GM19239 (cell line): ENCODE measurements around the gene ZC3H7A.
A peak's percentile ranks its signal among the peaks of the same experiment; 100 is the strongest.
"Not testable (repeated sequence)": the region's sequence is repeated elsewhere in the genome, so short reads cannot be mapped to it uniquely, and the experiment has no call there.

Experiments
- DNase-seq: peaks from one replicate; pipeline ENCODE4 v3.0.0; 2011; ENCODE audit warnings: low spot score; ENCODE audit not compliant: insufficient read length
- FAIRE-seq: peaks from 2 replicates; lab custom pipeline; 2011; peaks lifted over from hg19 to GRCh38; lab: Jason Lieb, UNC

The ZC3H7A gene

GRCh38 chr16:11797166-11797956 lies at the start of gene ZC3H7A:
Gene ZC3H7A, minus strand, starts transcription at chr16:11797258. Its CDS starts 14,904 bp downstream, at chr16:11782354.
- DNase-seq (peak; percentile 92), FAIRE-seq (peak; percentile 91)

GRCh38 chr16:11844499-11844898 lies 47.4 kb upstream of the ZC3H7A start:
- DNase-seq, result no peak
- FAIRE-seq, result no peak

- DNase-seq (no peak), FAIRE-seq (no peak)
These were observed 46.8 kb upstream of the ZC3H7A start for GRCh38 chr16:11843861-11844260.

GRCh38 chr16:11843206-11843605 lies 46.1 kb upstream of the ZC3H7A start:
- FAIRE-seq, result no peak
- DNase-seq, result no peak

- DNase-seq, result no peak
- FAIRE-seq, result no peak
These were observed 44.0 kb upstream of the ZC3H7A start for GRCh38 chr16:11841026-11841425.

- no peak for DNase-seq
- FAIRE-seq, result no peak
These were observed 39.7 kb upstream of the ZC3H7A start for GRCh38 chr16:11836650-11837244.

GRCh38 chr16:11835891-11836649 lies 39.0 kb upstream of the ZC3H7A start:
- no peak for FAIRE-seq
- no peak for DNase-seq

- FAIRE-seq, result no peak
These were observed 38.3 kb upstream of the ZC3H7A start for GRCh38 chr16:11835309-11835708.

GRCh38 chr16:11833951-11834695 lies 37.1 kb upstream of the ZC3H7A start:
- DNase-seq (no peak), FAIRE-seq (no peak)

More at GRCh38 chr16:11835309-11835708, 38.3 kb upstream of the ZC3H7A start:
- no peak for DNase-seq

GRCh38 chr16:11828696-11829095 lies 31.6 kb upstream of the ZC3H7A start:
- DNase-seq, result no peak
- FAIRE-seq, result no peak

- DNase-seq, FAIRE-seq: not testable (repeated sequence)
These were observed 28.6 kb upstream of the ZC3H7A start for GRCh38 chr16:11825520-11826165.

GRCh38 chr16:11824362-11824761 lies 27.3 kb upstream of the ZC3H7A start:
- DNase-seq (no peak), FAIRE-seq (no peak)

GRCh38 chr16:11823645-11824044 lies 26.6 kb upstream of the ZC3H7A start:
- DNase-seq, FAIRE-seq: not testable (repeated sequence)

- FAIRE-seq, result no peak
- DNase-seq, result no peak
These were observed 22.7 kb upstream of the ZC3H7A start for GRCh38 chr16:11819798-11820197.

GRCh38 chr16:11818970-11819369 lies 21.9 kb upstream of the ZC3H7A start:
- DNase-seq, FAIRE-seq: not testable (repeated sequence)

- DNase-seq (no peak), FAIRE-seq (no peak)
These were observed 19.1 kb upstream of the ZC3H7A start for GRCh38 chr16:11816123-11816522.

GRCh38 chr16:11814800-11815199 lies 17.7 kb upstream of the ZC3H7A start:
- DNase-seq, FAIRE-seq: not testable (repeated sequence)

- FAIRE-seq (no peak), DNase-seq (no peak)
These were observed 9.7 kb upstream of the ZC3H7A start for GRCh38 chr16:11806721-11807120.

- no peak for FAIRE-seq
- no peak for DNase-seq
These were observed 8.5 kb upstream of the ZC3H7A start for GRCh38 chr16:11805556-11805955.
